Activated CD4-positive, alpha-beta T cell treated with anti-CD3 and anti-CD28 coated beads for 36 hours (primary cell): Measurements from ENCODE around the gene ZNF154. TPM values are rescaled to one million over a fixed set of nuclear protein-coding genes. Genes with fewer than 3 reads are reported as not detected.

Experiments used
- ATAC-seq: fragments of 200-7000 bp; cut with Tn5 transposase; one replicate; pipeline ENCODE4 v1.10.0; 2021; ENCODE audit warnings: mild to moderate bottlenecking, moderate library complexity
- CTCF ChIA-PET: fragments of 350-600 bp; sonication (Branson Sonifier 250); formaldehyde crosslinking; loops from one replicate; lab custom pipeline; 2021; ENCODE audit warnings: antibody characterized with exemption; lab: Charles Lee
- POLR2A ChIA-PET: fragments of 350-600 bp; sonication (Branson Sonifier 250); formaldehyde crosslinking; loops from one replicate; lab custom pipeline; 2021; ENCODE audit warnings: antibody characterized with exemption, inconsistent platforms; lab: Charles Lee
- DNase-seq: peaks from one replicate; pipeline ENCODE4 v3.0.0-alpha.2; 2020
- H3K27ac Mint-ChIP-seq: one replicate; pipeline ENCODE4 v1.8.0; 2021; ENCODE audit warnings: mixed read lengths
- H3K27me3 Mint-ChIP-seq: one replicate; pipeline ENCODE4 v1.8.0; 2021; ENCODE audit warnings: mixed read lengths
- H3K36me3 Mint-ChIP-seq: one replicate; pipeline ENCODE4 v1.8.0; 2021; ENCODE audit warnings: low read depth, mixed read lengths
- H3K4me1 Mint-ChIP-seq: one replicate; pipeline ENCODE4 v1.8.0; 2021; ENCODE audit warnings: mixed read lengths
- H3K4me3 Mint-ChIP-seq: one replicate; pipeline ENCODE4 v1.8.0; 2021; ENCODE audit warnings: mild to moderate bottlenecking, moderate library complexity, mixed read lengths
- H3K9me3 Mint-ChIP-seq: one replicate; pipeline ENCODE4 v1.8.0; 2021; ENCODE audit warnings: low read depth, mixed read lengths
- intact Hi-C, 2 experiments: fragments of 100-400 bp; cut with DNase I in 1 of 2; cut with micrococcal nuclease in 1 of 2; formaldehyde crosslinking; loops; one replicate each; pipeline versions ENCODE4 v1.14.2 to v1.15.1; 2022 to 2024; cut with DNase I, micrococcal nuclease
- total RNA-seq, 2 experiments: library from RNA; stranded (reverse); gene quantifications; one replicate each; pipeline ENCODE4 v1.2.3, GENCODE V29; 2021

ZNF154 gene
- total RNA-seq, 2 experiments from 2014 or later: 4.4 to 5.0 TPM

GRCh38 chr19:57675881-57676280 lies 33.1 kb downstream of the ZNF154 start:
- H3K4me1 Mint-ChIP-seq: no peaks in the 10 kb centered on the region
- peaks cover 6% of the 10 kb centered on the region for H3K9me3 Mint-ChIP-seq
- POLR2A ChIA-PET: no interaction called here
- H3K27me3 Mint-ChIP-seq: peaks cover 13% of the 10 kb centered on the region
- no peak for ATAC-seq
- no peaks in the 10 kb centered on the region for H3K36me3 Mint-ChIP-seq
- CTCF ChIA-PET: no interaction called here
- H3K4me3 Mint-ChIP-seq: no peak overlapping the region
- intact Hi-C loops: no loop called here
- DNase-seq: no peak
- H3K27ac Mint-ChIP-seq: no peak overlapping the region

GRCh38 chr19:57672466-57672865 lies 36.5 kb downstream of the ZNF154 start:
- Mint-ChIP-seq H3K4me3 (no peak overlapping the region), H3K27me3 (peaks cover 16% of the 10 kb centered on the region), H3K36me3 (no peaks in the 10 kb centered on the region), H3K27ac (no peak overlapping the region), H3K9me3 (peaks cover 7% of the 10 kb centered on the region), H3K4me1 (no peaks in the 10 kb centered on the region)
- no peak for ATAC-seq
- ChIA-PET CTCF (interaction anchor here (0.6 to 1.9 kb wide), 3 partner anchors 9 to 388 kb away, joined by 3 to 5 read pairs (median 3); partner anchors contain the start of gene ZNF551), POLR2A (no interaction called here)
- DNase-seq: no peak
- intact Hi-C loops: no loop called here

GRCh38 chr19:57671124-57671895 lies 37.7 kb downstream of the ZNF154 start:
- intact Hi-C loops: no loop called here
- H3K36me3 Mint-ChIP-seq: no peaks in the 10 kb centered on the region
- no peak for DNase-seq
- POLR2A ChIA-PET: no interaction called here
- no peak overlapping the region for H3K27ac Mint-ChIP-seq
- H3K4me1 Mint-ChIP-seq: no peaks in the 10 kb centered on the region
- H3K9me3 Mint-ChIP-seq: peaks cover 8% of the 10 kb centered on the region
- ATAC-seq: no peak
- H3K27me3 Mint-ChIP-seq: peaks cover 17% of the 10 kb centered on the region
- CTCF ChIA-PET: interaction anchor here (0.6 kb wide), 1 partner anchor 13 kb away, joined by 3 read pairs; no protein-coding TSS in a partner anchor
- no peak overlapping the region for H3K4me3 Mint-ChIP-seq

- ChIA-PET CTCF (no interaction called here), POLR2A (no interaction called here)
Observed at GRCh38 chr19:57668635-57669034, 40.4 kb downstream of the ZNF154 start, which contains the start of gene ZSCAN4. Gene ZSCAN4 (plus strand): TSS chr19:57668935. CDS start chr19:57676146, 7,211 bp downstream.

GRCh38 chr19:57667228-57667627 lies 41.8 kb downstream of the ZNF154 start:
- no peak for DNase-seq
- ATAC-seq: no peak
- peaks cover 3% of the 10 kb centered on the region for H3K4me1 Mint-ChIP-seq
- no peak overlapping the region for H3K27ac Mint-ChIP-seq
- H3K27me3 Mint-ChIP-seq: peaks cover 28% of the 10 kb centered on the region
- CTCF ChIA-PET: no interaction called here
- POLR2A ChIA-PET: no interaction called here
- no peak overlapping the region for H3K4me3 Mint-ChIP-seq
- no peaks in the 10 kb centered on the region for H3K36me3 Mint-ChIP-seq
- intact Hi-C loops: no loop called here
- peaks cover 6% of the 10 kb centered on the region for H3K9me3 Mint-ChIP-seq

More at GRCh38 chr19:57668635-57669034, 40.4 kb downstream of the ZNF154 start, which contains the start of gene ZSCAN4:
- Mint-ChIP-seq H3K27ac (no peak within 1 kb of the TSS), H3K27me3 (peaks cover 28% of the 10 kb centered on the region), H3K9me3 (peaks cover 6% of the 10 kb centered on the region), H3K36me3 (no peaks in the 10 kb centered on the region), H3K4me1 (peaks cover 3% of the 10 kb centered on the region), H3K4me3 (no peak within 1 kb of the TSS)
- intact Hi-C loops: no loop called here
- DNase-seq (no peak), ATAC-seq (no peak)

DNA sequence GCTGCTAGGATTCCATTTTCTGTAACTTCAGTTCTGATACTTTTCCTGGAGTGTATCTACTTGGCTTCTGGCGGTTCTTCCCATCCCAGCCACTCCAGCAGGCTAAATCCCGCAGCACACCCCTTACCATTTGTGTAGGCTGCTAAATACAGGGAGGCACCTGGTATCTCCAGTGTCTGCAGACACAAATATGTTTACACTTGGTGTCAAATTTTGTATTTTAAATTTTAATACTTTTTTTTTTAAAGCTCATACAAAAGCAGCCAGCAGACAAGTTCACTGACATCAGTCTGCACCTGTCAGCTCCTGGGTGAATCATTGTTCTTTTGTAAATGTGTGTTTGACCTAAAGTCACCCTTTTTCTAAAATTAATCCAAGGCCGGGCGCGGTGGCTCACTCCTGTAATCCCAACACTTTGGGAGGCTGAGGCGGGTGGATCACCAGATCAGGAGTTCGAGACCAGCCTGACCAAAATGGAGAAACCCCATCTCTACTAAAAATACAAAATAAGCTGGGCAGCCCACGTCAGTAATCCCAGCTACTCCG lies 43.7 kb downstream of the ZNF154 start:
- POLR2A ChIA-PET: no interaction called here
- ATAC-seq: no peak
- DNase-seq: no peak
- H3K27me3 Mint-ChIP-seq: peaks cover 32% of the 10 kb centered on the region
- no peaks in the 10 kb centered on the region for H3K36me3 Mint-ChIP-seq
- CTCF ChIA-PET: no interaction called here
- H3K4me3 Mint-ChIP-seq: no peak overlapping the region
- H3K9me3 Mint-ChIP-seq: peaks cover 6% of the 10 kb centered on the region
- H3K27ac Mint-ChIP-seq: no peak overlapping the region
- intact Hi-C loops: no loop called here
- peaks cover 3% of the 10 kb centered on the region for H3K4me1 Mint-ChIP-seq

DNA sequence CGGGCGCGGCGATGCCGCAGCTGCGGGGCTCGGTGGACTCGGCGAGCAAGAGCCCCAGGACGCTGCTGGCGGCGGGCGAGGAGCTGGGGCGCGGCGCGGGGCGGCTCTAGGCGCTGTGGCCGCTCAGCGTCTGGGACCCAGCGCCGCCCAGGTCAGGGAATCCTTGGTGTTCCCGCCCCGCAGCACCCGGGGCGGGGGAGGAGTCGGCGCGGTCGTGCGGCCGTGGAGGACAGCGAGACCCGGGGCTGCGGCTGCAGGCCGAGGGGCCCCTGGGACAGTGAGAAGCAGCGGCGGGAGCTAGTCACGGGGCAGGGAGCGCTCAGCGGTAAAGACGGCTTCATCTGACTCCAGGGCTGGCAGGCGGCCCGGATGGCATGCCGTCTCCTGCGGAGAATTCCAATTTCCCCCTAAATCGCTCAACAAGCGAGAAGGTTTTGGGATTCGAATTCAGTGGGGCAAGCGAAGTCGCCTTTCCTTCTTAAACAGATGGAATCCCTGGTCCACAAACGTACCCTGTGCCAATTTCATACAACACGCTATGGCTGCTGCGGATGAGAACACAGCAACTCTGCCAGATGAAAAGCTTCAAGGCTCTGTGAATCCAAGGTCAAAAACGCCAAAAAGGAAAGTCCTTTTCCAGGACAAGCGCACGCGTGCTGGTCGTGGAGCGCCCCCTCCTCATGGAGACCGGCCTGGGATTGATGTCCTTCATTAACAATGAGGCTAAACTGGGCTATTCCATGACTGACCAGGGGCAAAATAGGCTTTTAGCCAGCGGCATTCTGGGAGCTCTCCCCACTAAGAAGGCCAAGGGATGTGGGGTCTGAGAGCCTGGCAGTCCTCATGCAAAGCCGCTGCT lies 44.5 kb downstream of the ZNF154 start:
- ChIA-PET POLR2A (no interaction called here), CTCF (no interaction called here)
- ATAC-seq: peak; percentile 47
- intact Hi-C loops: no loop called here
- DNase-seq: peak; percentile 24
- Mint-ChIP-seq H3K27me3 (peaks cover 36% of the 10 kb centered on the region), H3K4me3 (peak overlapping the region; percentile 70), H3K36me3 (no peaks in the 10 kb centered on the region), H3K9me3 (peaks cover 6% of the 10 kb centered on the region), H3K27ac (no peak overlapping the region), H3K4me1 (peaks cover 3% of the 10 kb centered on the region)

DNA sequence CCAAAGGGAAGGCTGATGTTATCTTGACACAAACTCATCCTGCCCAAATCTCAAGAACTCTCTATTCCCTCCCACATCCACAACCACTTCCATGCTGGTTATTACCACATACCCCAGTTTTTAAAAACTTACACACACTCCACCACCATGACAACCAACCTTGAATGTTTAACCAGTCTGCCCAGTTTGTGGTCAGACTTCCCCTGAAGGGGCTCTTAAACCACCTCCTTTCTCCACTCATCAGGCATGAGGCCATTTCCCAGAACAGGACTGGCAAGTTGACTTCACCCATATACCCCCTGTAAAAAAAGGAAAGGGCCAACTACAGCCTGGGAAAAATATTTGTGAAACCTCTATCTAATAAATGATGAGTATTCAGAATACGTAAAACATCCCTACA lies 52.7 kb downstream of the ZNF154 start:
- intact Hi-C loops: no loop called here
- DNase-seq (no peak), ATAC-seq (no peak)
- Mint-ChIP-seq H3K27me3 (peaks cover 39% of the 10 kb centered on the region), H3K36me3 (peaks cover 16% of the 10 kb centered on the region), H3K4me1 (peaks cover 2% of the 10 kb centered on the region), H3K27ac (no peak overlapping the region), H3K4me3 (no peak overlapping the region), H3K9me3 (peaks cover 42% of the 10 kb centered on the region)
- CTCF ChIA-PET: no interaction called here
- POLR2A ChIA-PET: no interaction called here

DNA sequence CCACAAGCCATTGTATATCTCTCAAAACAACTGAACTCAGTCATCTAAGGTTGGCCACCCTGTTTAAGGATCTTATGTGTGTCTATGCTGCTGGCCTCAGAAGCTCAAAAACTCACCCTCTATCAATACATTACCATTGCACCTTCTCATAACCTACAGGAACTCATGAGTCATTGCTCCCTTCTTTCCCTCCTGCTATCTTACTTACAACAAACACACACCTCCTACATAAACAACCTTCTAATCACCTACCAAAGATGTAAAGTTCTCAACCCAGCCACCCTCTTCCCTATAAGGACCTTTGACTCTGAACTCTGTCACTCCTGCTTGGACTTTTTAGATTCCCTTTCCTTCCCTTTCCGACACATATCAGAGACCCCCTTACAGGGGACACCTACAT lies 53.6 kb downstream of the ZNF154 start:
- no peak overlapping the region for H3K4me3 Mint-ChIP-seq
- H3K4me1 Mint-ChIP-seq: peaks cover 2% of the 10 kb centered on the region
- peaks cover 40% of the 10 kb centered on the region for H3K9me3 Mint-ChIP-seq
- intact Hi-C loops: no loop called here
- DNase-seq (no peak), ATAC-seq (no peak)
- no peak overlapping the region for H3K27ac Mint-ChIP-seq
- POLR2A ChIA-PET: no interaction called here
- CTCF ChIA-PET: no interaction called here
- peaks cover 16% of the 10 kb centered on the region for H3K36me3 Mint-ChIP-seq
- peaks cover 34% of the 10 kb centered on the region for H3K27me3 Mint-ChIP-seq

DNA sequence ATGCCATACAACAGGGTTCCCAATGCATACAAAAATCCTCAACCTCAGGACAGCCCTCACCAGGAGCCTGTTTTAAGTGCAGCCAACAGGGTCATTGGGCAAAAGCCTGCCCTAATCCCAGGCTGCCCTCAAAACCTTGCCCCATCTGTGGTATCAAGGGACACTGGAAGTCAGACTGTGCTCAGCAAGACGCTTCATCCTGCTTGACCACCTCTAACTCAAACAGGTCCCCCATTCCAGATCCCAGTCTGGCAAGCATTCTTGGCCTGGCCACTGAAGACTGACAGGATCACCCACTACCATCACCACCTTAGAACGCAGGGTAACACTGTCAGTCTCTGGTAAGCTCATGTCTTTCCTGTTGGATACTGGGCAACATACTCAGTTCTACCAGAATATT lies 55.3 kb downstream of the ZNF154 start:
- H3K27me3 Mint-ChIP-seq: peaks cover 26% of the 10 kb centered on the region
- DNase-seq (no peak), ATAC-seq (no peak)
- intact Hi-C loops: no loop called here
- H3K4me3 Mint-ChIP-seq: no peak overlapping the region
- H3K9me3 Mint-ChIP-seq: peaks cover 44% of the 10 kb centered on the region
- peaks cover 16% of the 10 kb centered on the region for H3K36me3 Mint-ChIP-seq
- H3K27ac Mint-ChIP-seq: no peak overlapping the region
- ChIA-PET POLR2A (no interaction called here), CTCF (interaction anchor here (0.6 kb wide), 1 partner anchor 613 kb away, joined by 3 read pairs; no protein-coding TSS in a partner anchor)
- peaks cover 2% of the 10 kb centered on the region for H3K4me1 Mint-ChIP-seq

- no peak for DNase-seq
- Mint-ChIP-seq H3K4me1 (peaks cover 2% of the 10 kb centered on the region), H3K9me3 (peaks cover 50% of the 10 kb centered on the region), H3K36me3 (peaks cover 16% of the 10 kb centered on the region), H3K27me3 (peaks cover 23% of the 10 kb centered on the region), H3K4me3 (no peak overlapping the region), H3K27ac (no peak overlapping the region)
- ATAC-seq: no peak
- CTCF ChIA-PET: interaction anchor here (0.8 kb wide), 1 partner anchor 1514 kb away, joined by 3 read pairs; no protein-coding TSS in a partner anchor
- POLR2A ChIA-PET: no interaction called here
- intact Hi-C loops: no loop called here
Observed at GRCh38 chr19:57651654-57651996, 57.4 kb downstream of the ZNF154 start.
